ENCODE measurements around the gene MAEA.

GRCh38 chr4:1296324-1297022, 6.8 kb downstream of the MAEA start:
- no peak for TF ChIP-seq CTCF (conservative IDR thresholded peaks at IDR 0.05; ENCODE audit: low read length)
- TF ChIP-seq EZH2phosphoT487 (IDR thresholded peaks at IDR 0.05; ENCODE audit: borderline replicate concordance) = no peak

Measured in Loucy (cell line).